Stimulated activated CD4-positive, alpha-beta T cell treated with anti-CD3 and anti-CD28 coated beads, Interleukin-4, amount 100 ng/mL, for 48 hours (primary cell): ENCODE results near the gene CCDC106.

Experiments used
- DNase-seq, 2 donors: peaks; one replicate each; pipeline ENCODE4 v3.0.0-alpha.2; 2020; ENCODE audit warnings: low read depth in 2 of 2

The CCDC106 gene

GRCh38 chr19:55683449-55684261 lies 35.6 kb downstream of the CCDC106 start:
- DNase-seq, result no peak

DNA sequence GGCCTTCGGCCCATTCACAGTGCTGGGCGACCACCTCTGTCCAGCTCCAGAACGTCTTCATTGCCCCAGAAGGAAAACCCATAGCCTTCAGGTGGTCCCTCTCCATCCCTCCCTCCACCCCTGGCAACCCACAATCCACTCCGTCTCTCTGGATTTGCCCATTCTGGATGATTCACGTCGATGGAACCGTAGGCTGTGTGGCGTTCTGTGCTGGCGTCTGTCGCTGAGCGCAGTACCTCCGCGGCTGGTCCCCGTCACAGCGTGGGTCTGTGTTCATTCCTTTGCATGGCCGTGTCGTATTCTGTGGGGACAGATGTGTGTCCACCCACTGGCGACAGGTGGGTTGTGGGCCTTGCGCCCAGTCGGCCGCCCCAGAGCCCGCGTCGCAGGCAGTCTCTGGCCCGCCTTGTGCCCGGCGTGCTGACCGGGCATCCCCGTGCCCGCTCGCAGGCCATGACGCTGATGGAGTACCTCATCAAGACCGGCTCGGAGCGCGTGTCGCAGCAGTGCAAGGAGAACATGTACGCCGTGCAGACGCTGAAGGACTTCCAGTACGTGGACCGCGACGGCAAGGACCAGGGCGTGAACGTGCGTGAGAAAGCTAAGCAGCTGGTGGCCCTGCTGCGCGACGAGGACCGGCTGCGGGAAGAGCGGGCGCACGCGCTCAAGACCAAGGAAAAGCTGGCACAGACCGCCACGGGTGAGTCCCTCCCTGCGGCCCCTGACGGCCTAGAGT lies 37.1 kb downstream of the CCDC106 start:
- DNase-seq, result no peak

- no peak for DNase-seq
Measured at GRCh38 chr19:55685776-55686175, 37.8 kb downstream of the CCDC106 start.

DNA sequence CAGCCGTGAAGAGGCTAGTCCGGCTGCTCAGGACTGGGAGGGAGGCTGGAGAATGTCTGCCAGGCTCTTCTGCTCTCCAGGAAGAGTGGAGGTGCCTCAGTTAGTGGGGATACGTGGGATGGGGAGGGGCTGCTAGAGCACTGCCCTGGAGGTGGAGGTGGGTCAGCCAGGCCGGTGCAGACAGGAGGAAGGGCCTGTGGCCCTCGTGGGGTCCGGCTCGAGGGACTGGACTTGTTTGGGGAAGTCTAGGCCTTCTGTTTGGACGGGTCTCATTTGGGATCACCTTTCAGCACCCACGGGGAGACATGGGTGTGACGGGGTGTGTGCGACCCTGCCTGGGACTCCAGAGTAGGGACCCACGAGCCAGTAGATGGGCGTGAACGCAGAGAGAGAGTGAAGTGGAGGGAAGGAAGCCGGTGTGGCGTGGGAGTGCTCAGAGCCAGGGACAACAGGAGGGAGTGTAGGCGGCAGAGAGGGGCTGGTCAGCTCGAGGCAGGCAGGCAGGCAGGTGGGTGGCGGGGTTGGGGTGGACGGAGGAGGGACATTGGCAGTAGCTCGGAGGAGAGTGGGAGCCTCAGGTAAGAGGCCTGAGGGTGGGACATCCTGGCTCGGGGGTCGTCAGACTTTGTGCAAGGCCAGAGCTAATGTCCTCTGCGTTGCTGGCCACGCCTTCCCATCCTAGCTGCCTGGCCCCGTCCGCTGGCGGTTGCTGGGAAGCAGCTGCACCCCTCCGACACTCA lies 38.5 kb downstream of the CCDC106 start:
- DNase-seq, result no peak

DNA sequence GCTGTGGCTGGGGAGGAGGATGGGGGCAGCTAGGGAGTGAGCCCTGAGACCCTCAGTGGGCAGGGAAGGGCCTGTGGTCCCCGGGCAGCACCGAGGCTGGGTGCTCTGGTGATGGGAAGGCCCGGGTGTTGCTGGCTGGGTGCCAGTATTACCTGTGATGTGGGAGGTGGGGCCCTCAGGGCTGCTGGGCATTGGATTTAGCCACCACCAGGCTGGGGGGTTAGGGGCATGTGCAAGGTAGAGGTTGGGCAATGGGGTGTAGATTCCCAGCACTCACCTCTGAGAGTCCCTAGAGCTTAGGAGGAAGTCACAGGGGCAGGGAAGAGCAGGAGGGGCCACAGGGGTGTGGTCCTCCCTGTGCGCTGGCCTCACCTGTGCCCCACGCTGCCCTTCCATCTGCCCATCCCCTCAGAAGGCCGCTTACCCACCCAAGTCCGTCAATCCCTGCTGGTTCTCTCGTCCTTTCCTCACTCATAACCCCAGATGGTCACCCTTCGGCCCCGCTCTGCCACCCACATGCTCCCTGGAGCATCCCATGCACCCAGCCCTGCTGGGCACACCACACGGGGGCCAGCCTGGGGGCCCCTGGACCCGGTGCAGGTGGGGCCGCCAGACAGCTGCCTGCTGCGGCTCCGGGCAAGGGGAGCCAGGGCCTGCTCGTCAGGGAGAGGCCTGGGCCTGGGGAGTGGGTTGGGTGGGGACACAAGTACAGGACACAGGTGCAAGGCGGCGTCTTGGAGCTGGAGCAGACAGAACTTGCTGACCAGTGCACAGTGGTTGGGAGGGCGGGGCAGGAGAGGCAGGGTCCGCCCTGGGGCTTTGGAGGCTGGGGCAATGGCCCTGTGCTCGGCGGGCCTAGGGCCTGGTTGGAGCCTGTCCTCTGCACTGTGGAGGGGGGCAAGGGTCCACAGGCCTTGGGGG lies 39.5 kb downstream of the CCDC106 start:
- no peak for DNase-seq

DNA sequence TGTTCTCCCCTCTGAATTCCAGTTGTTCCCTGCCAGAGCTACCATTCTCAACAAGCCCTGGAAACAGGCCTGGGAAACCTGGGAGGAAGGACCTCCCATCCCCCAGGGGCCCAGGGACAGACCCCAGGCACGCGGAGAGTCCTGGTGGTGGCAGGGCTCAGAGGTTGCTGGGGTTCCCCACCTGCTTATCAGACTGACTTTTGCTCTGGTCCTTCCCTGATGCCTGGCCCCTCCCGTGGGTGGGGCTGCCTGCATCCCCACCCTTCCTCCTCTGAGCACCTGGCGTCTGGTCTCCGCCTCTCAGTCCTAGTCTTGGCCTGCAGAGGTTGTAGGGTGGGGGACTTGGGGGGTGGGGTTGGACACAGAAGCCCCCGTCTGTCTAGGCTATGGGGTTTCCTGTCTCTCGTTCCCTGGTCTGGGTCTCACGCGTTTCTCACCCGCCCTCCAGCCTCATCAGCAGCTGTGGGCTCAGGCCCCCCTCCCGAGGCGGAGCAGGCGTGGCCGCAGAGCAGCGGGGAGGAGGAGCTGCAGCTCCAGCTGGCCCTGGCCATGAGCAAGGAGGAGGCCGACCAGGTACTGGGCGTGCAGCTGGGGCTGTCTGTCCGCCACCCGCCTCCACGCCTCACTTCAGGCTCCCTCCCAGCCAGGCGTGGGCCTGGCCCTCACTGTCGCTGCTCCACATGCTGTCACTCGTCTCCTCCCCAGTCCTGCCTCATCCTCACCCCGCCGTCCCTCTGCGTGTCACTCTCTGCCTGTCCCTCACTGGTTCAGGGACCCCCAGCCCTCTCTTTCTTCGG lies 40.6 kb downstream of the CCDC106 start:
- DNase-seq, result no peak

DNA sequence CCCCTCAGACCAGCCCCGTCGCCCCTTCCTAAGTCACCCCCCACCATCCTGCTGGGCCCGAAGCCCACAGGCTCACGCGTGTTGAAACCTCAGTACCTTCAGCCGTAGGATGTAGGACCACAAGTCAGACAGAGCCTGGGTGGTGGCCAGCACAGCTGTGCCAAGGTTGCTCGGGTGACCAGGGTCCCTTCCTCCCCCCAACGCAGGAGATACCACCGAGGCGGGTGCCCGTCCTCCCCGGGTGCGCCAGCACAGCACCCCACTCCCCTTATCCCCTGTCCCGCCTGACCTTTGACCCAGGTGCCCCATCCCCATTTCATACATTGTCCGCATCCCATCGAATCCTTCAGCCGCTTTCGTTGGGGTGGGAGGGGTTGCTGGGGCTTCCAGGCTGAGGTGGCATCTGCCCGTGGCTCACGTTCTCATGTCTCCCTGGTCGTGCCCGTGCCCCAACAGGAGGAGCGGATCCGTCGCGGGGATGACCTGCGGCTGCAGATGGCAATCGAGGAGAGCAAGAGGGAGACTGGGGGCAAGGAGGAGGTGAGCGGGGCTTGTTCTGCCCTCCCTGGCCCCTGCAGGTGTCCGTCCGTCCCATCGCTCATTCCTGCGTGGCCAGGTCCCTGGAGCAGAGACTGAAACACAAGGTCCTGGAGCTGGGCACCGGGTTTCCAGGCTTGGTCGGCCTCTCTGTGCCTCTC lies 41.5 kb downstream of the CCDC106 start:
- no peak for DNase-seq

DNA sequence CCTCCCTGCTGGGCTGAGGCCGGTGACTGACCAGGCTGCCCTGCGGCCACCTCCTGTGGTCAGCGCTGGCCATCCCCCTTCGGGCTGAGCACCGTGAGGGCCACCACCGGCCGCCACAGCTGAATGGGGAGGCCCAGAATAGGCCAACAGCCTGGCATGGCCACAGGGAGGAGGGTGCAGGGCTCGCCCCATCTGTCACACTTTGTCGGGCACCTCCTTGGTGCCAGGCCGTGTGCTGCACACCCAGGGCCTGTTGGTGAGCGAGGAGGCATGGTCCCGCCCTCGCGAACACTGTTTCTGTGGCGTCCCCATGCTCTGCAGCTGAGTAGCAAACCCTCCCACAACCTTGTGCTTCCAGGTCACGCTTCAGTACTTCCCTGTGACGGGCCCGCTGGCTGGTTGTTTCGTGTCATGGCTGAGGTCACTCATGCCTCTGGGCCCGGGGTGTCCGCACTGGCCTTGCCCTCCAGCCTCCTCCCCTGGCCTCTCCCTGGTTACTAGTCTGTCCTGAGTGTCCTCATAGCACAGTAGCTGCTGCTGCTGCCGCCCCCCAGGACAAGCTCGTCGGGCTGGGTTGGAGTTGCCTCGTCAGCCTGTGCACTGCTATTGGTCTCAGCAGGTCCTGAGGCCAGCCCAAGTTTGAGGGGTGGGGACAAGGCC lies 42.2 kb downstream of the CCDC106 start:
- DNase-seq, result no peak

- DNase-seq, result no peak
Measured at GRCh38 chr19:55690769-55691545, 42.9 kb downstream of the CCDC106 start.

GRCh38 chr19:55691561-55692481 lies 43.8 kb downstream of the CCDC106 start:
- DNase-seq, result no peak

DNA sequence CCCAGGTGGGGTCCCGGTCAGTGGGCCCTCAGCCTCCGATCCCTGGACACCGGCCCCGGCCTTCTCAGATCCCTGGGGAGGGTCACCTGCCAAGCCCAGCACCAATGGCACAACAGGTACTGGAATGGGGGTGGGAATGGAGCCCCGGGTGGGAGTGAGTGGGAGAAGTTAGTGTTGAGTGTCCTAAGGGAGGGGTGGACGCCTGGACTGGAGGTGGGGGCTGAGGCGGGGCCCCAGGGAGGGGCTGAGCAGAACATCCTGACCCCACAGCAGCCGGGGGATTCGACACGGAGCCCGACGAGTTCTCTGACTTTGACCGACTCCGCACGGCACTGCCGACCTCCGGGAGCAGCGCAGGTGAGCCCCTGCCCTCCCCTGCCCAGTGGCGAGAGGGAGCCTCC lies 44.7 kb downstream of the CCDC106 start:
- no peak for DNase-seq

DNA sequence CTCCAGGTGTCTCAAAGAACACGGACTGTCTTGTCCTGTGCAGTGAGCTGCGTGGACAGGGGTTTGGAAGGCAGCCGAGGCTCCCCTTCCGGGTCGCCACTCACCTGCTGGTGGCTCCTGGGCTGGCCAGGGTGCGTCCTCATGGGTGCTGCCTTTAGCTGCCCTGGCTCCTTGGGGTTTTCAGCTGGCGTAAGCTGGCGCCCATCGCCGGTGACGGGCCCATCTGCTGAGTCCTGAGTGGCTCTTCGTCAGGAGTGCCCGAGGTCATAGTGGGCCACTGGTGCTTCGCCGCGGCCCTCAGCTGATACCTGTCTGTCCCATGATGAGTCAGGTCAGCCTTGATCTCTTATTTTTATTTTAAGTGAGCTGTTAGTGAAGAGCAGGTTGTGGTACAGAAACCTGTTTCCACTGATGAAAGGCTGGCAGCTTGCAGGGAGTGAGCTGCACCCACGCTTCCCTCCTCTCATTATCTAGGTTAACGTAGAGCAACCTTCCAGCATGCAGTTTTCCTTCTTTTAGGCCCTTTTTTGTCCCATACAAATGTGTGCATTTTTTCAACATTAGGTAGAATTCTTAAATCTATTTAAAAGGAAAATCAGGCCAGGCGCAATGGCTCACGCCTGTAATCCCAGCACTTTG lies 45.4 kb downstream of the CCDC106 start:
- no peak for DNase-seq

- no peak for DNase-seq
Measured at GRCh38 chr19:55694241-55694655, 46.2 kb downstream of the CCDC106 start.

GRCh38 chr19:55694656-55695491 lies 46.9 kb downstream of the CCDC106 start:
- no peak for DNase-seq

- DNase-seq, result no peak
Measured at GRCh38 chr19:55695511-55696290, 47.7 kb downstream of the CCDC106 start.
